Gastroesophageal sphincter (tissue), 3 donors: ENCODE measurements around the gene TMEM178A.

ENCODE experiments used
- CTCF ChIP-seq, 4 experiments: fragments of 200-600 bp in 2 of 4; fragments of 450-650 bp in 2 of 4; sonication (generic) in 1 of 4; IDR thresholded peaks; one replicate each; pipeline ENCODE4 v1.5.1; 2017 to 2019; ENCODE audit warnings: antibody characterized with exemption in 4 of 4, mild to moderate bottlenecking in 2 of 4, moderate library complexity in 2 of 4
- POLR2A ChIP-seq, 2 donors: fragments of 450-650 bp; IDR thresholded peaks; one replicate each; pipeline ENCODE4 v1.6.1; 2017; ENCODE audit warnings: antibody characterized with exemption in 2 of 2, mild to moderate bottlenecking in 2 of 2, moderate library complexity in 1 of 2

- TF ChIP-seq CTCF (IDR thresholded peaks at IDR 0.05), result no peak
- no peak for TF ChIP-seq POLR2A (IDR thresholded peaks at IDR 0.05)
These were observed 42.9 kb upstream of the TMEM178A start for GRCh38 chr2:39622860-39623259.
